A673 (cell line): ENCODE measurements around the gene LENG8.
"Not testable (repeated sequence)": the region's sequence is repeated elsewhere in the genome, so short reads cannot be mapped to it uniquely, and the experiment has no call there.

Source experiments
- EZH2 ChIP-seq: fragments of 200-600 bp; sonication (generic); IDR thresholded peaks from 2 replicates; pipeline ENCODE4 v1.6.1; 2017; ENCODE audit warnings: borderline replicate concordance, low read depth, mild to moderate bottlenecking, mixed read lengths, antibody characterized with exemption, low read length; ENCODE audit not compliant: poor library complexity, severe bottlenecking
- TF ChIP-seq, protein P1 (sequence below): fragments of 300-800, 200-600 bp; sonication (generic); conservative IDR thresholded peaks from 2 replicates; pipeline ENCODE4 v1.5.1; 2017; ENCODE audit warnings: low read depth, mild to moderate bottlenecking, antibody characterized with exemption, low read length, moderate library complexity, mixed read lengths

- TF ChIP-seq, protein P1, sequence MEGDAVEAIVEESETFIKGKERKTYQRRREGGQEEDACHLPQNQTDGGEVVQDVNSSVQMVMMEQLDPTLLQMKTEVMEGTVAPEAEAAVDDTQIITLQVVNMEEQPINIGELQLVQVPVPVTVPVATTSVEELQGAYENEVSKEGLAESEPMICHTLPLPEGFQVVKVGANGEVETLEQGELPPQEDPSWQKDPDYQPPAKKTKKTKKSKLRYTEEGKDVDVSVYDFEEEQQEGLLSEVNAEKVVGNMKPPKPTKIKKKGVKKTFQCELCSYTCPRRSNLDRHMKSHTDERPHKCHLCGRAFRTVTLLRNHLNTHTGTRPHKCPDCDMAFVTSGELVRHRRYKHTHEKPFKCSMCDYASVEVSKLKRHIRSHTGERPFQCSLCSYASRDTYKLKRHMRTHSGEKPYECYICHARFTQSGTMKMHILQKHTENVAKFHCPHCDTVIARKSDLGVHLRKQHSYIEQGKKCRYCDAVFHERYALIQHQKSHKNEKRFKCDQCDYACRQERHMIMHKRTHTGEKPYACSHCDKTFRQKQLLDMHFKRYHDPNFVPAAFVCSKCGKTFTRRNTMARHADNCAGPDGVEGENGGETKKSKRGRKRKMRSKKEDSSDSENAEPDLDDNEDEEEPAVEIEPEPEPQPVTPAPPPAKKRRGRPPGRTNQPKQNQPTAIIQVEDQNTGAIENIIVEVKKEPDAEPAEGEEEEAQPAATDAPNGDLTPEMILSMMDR, result not testable (repeated sequence)
- not testable (repeated sequence) for TF ChIP-seq EZH2
Measured at GRCh38 chr19:54497747-54498450, 48.9 kb downstream of the LENG8 start.
